Stimulated activated naive CD8-positive, alpha-beta T cell treated with anti-CD3 and anti-CD28 coated beads, Interleukin-15, Interleukin-2, amounts not matched to agents 100 ng/mL and 50 ng/mL, for 24 hours (primary cell): ENCODE data around the gene CDK2AP2.

Experiments
- H3K27ac Mint-ChIP-seq: one replicate; pipeline ENCODE4 v1.8.0; 2021; ENCODE audit warnings: mild to moderate bottlenecking, mixed read lengths
- H3K27me3 Mint-ChIP-seq: one replicate; pipeline ENCODE4 v1.8.0; 2021; ENCODE audit warnings: mixed read lengths
- H3K36me3 Mint-ChIP-seq: one replicate; pipeline ENCODE4 v1.8.0; 2021; ENCODE audit warnings: low read depth, mixed read lengths
- H3K4me1 Mint-ChIP-seq: one replicate; pipeline ENCODE4 v1.8.0; 2021; ENCODE audit warnings: low read depth, mixed read lengths
- H3K4me3 Mint-ChIP-seq: one replicate; pipeline ENCODE4 v1.8.0; 2021; ENCODE audit warnings: mild to moderate bottlenecking, mixed read lengths
- H3K9me3 Mint-ChIP-seq: one replicate; pipeline ENCODE4 v1.8.0; 2021; ENCODE audit warnings: mixed read lengths

Gene CDK2AP2

DNA sequence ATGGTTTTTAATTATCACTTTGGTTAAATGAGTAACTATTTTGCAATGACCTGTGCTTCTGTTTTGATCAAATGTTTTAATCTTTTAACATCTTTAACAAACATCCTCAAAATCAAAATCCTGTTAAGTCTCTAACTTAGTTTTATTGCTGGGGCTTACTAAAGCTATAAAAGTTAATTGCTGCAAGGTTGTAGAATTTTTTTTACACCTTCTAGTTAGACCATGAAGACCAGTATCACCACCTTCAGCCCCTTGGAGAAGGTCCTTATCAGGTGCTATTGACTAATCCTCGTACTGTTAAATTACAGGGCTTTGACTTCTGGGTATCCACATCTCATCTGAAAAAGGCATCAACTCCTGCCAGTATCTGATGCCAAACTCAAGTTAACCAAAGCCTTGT, 27.6 kb upstream of the CDK2AP2 start:
- Mint-ChIP-seq H3K9me3 (peaks cover 6% of the 10 kb centered on the region), H3K4me1 (no peaks in the 10 kb centered on the region), H3K27me3 (peaks cover 8% of the 10 kb centered on the region), H3K4me3 (no peak overlapping the region), H3K36me3 (no peaks in the 10 kb centered on the region), H3K27ac (no peak overlapping the region)

GRCh38 chr11:67534070-67534679, 26.2 kb upstream of the CDK2AP2 start:
- peaks cover 6% of the 10 kb centered on the region for H3K9me3 Mint-ChIP-seq
- peaks cover 8% of the 10 kb centered on the region for H3K27me3 Mint-ChIP-seq
- no peak overlapping the region for H3K27ac Mint-ChIP-seq
- H3K4me3 Mint-ChIP-seq, result no peak overlapping the region
- no peaks in the 10 kb centered on the region for H3K4me1 Mint-ChIP-seq
- no peaks in the 10 kb centered on the region for H3K36me3 Mint-ChIP-seq

DNA sequence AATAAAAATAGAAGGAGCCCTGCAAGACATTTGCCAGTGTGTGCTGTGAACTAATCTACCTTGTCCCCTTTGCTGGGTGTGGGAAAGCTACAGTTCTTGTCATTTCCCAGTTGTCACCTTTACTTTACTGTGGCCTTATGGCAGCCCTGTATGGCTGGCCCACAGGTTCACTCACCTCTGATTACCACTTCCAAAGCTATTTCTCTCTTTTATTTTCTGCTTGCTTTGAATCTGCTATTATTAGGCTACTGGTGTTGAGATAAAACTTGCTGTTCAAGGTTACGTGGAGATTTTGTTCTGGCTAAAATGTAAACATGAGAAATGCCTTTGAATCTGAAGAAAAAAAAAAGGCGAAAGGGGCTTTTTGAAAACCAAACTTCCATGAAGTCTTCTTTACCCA, 24.9 kb upstream of the CDK2AP2 start:
- H3K27ac Mint-ChIP-seq, result no peak overlapping the region
- H3K36me3 Mint-ChIP-seq, result no peaks in the 10 kb centered on the region
- H3K27me3 Mint-ChIP-seq, result peaks cover 8% of the 10 kb centered on the region
- peaks cover 6% of the 10 kb centered on the region for H3K9me3 Mint-ChIP-seq
- H3K4me1 Mint-ChIP-seq, result no peaks in the 10 kb centered on the region
- no peak overlapping the region for H3K4me3 Mint-ChIP-seq

- H3K9me3 Mint-ChIP-seq, result peaks cover 6% of the 10 kb centered on the region
- no peaks in the 10 kb centered on the region for H3K36me3 Mint-ChIP-seq
- H3K27ac Mint-ChIP-seq, result no peak overlapping the region
- peaks cover 9% of the 10 kb centered on the region for H3K27me3 Mint-ChIP-seq
- no peaks in the 10 kb centered on the region for H3K4me1 Mint-ChIP-seq
- H3K4me3 Mint-ChIP-seq, result no peak overlapping the region
Measured at GRCh38 chr11:67530282-67530592, 22.3 kb upstream of the CDK2AP2 start.

- no peaks in the 10 kb centered on the region for H3K36me3 Mint-ChIP-seq
- no peaks in the 10 kb centered on the region for H3K4me1 Mint-ChIP-seq
- peaks cover 5% of the 10 kb centered on the region for H3K27me3 Mint-ChIP-seq
Measured at GRCh38 chr11:67528376-67528775, 20.4 kb upstream of the CDK2AP2 start.

GRCh38 chr11:67525275-67525976, 17.5 kb upstream of the CDK2AP2 start:
- Mint-ChIP-seq H3K36me3 (no peaks in the 10 kb centered on the region), H3K4me3 (no peak overlapping the region), H3K9me3 (no peaks in the 10 kb centered on the region), H3K27ac (no peak overlapping the region), H3K27me3 (peaks cover 5% of the 10 kb centered on the region), H3K4me1 (no peaks in the 10 kb centered on the region)

More at GRCh38 chr11:67528376-67528775, 20.4 kb upstream of the CDK2AP2 start:
- H3K27ac Mint-ChIP-seq, result no peak overlapping the region
- H3K4me3 Mint-ChIP-seq, result no peak overlapping the region
- H3K9me3 Mint-ChIP-seq, result no peaks in the 10 kb centered on the region

DNA sequence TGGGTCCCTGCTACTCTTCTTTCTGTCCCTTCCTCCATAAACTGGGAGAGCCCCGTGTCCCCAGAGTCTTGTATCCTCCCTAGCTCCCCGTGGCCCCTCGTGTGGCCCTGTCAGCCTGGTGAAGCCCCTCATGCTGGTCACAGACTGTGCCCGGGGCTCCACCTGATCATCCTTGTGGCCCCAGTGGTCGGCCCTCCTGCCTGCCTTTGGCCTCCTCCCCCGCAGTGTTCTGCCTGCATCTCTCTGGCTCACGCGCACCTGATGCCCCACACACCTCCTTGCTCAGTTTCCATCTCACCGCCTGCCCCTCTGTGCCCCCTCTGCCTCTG, 16.5 kb upstream of the CDK2AP2 start:
- H3K4me1 Mint-ChIP-seq, result no peaks in the 10 kb centered on the region
- no peak overlapping the region for H3K27ac Mint-ChIP-seq
- no peak overlapping the region for H3K4me3 Mint-ChIP-seq
- H3K36me3 Mint-ChIP-seq, result no peaks in the 10 kb centered on the region
- H3K9me3 Mint-ChIP-seq, result no peaks in the 10 kb centered on the region
- peaks cover 5% of the 10 kb centered on the region for H3K27me3 Mint-ChIP-seq

DNA sequence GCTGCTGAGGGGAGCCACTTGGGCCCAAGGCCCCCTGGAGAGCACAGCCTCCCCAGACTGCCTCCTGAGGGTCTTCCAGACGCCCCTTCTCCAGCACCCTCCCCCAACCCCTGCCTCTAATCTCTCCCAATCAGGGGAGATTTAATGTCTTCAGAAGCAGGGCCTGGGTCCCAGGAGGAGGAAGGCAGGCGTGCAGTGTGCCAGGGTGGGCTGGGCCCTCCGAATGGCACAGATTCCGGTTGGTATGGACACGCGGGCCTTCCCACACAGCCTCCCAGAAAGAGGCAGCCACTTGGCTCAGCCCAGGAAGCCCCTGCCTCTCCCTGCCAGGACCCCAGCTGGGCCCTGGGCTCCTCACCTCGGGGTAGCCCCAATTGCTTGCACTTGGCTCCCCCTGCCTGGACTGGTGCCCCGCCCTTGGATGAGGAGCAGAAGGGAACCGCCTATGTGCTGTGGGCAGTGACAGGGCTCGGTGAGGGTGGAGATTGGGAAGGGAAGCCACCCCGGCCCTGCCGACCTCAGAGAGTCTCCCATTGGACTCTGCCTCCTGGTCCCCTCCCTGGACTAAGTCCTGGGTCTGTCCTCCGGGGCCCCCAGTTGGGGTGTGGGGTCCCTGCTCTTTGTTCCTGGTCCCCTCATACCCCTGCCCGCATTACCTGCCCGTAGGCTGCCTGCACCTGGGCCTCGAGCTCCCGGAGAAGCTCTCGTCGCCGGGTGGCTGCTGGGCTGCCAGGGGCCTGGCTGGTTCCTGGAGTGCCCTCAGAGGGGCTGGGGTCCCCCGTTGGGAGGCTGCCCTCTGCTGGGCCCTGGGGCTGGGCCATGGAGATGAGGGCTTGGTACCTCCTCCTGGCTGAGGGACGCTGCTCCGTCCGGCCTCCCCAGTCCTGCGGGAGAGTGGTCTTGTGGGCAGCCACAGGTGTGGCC, 15.9 kb upstream of the CDK2AP2 start:
- Mint-ChIP-seq H3K27ac (no peak overlapping the region), H3K27me3 (peaks cover 5% of the 10 kb centered on the region), H3K9me3 (no peaks in the 10 kb centered on the region), H3K4me1 (no peaks in the 10 kb centered on the region), H3K4me3 (no peak overlapping the region), H3K36me3 (no peaks in the 10 kb centered on the region)

DNA sequence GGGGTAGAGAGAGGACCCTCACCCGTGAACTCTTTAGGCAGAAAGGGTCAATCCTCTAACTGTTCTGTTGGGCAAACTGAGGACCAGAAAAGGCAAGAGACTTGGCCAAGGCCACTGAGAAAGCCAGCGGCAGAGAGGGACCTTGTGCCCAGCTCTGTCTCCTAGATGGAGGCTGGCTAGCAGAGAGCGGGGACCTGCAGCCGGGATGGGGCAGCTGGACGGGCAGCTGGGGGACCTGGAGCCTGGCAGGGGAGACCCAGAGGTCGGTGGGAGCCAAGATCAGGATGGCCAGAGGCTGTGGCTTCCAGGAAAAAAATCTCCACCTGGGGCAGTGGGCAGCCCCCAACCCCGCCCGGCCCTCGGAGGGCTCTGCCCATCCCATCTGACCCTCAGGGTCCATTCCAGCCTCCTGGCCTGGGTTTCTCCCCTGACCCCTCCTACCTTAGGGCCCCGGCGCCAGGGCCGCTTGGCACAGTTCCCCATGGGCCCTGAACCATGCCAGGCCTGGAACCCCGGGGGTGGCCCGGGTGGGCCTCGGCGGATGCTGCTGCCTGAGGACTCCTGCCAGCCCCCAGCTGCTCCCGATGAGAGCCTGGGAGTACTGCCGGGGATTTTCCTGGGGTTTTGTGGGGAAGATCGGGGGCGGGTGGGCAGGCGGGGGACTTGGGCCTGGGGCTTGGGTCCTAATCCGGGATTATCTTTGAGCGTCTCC, 15.0 kb upstream of the CDK2AP2 start, which contains the start of gene CABP2:
CABP2 (minus strand) TSS at position 603 of the 712 bp plus-strand sequence; CDS start at position 483, 120 bp downstream.
- H3K4me1 Mint-ChIP-seq, result no peaks in the 10 kb centered on the region
- H3K36me3 Mint-ChIP-seq, result no peaks in the 10 kb centered on the region
- H3K27ac Mint-ChIP-seq, result no peak within 1 kb of the TSS
- peaks cover 5% of the 10 kb centered on the region for H3K27me3 Mint-ChIP-seq
- no peaks in the 10 kb centered on the region for H3K9me3 Mint-ChIP-seq
- H3K4me3 Mint-ChIP-seq, result no peak within 1 kb of the TSS

DNA sequence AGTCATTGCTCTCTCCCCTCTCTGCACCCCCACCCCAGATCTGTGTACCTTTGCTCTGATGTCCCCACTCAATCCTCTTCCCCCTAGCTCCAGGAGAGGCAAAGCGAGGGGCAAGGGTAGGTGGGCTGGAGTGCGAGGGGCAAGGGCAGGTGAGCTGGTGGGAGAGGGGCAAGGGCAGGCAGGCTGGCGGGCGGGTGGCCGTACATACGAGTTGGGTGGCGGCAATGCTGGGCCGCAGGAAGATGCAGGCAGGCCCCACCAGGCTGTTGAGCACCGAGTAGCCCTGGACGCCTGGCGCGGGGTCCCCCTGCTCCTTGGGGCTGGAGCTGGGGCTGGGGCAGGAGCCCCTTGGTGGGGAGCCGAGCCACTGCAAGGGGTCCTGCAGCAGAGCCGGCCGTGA, 14.4 kb upstream of the CDK2AP2 start:
- Mint-ChIP-seq H3K36me3 (no peaks in the 10 kb centered on the region), H3K4me1 (no peaks in the 10 kb centered on the region), H3K27me3 (peaks cover 2% of the 10 kb centered on the region), H3K4me3 (no peak overlapping the region), H3K9me3 (no peaks in the 10 kb centered on the region), H3K27ac (no peak overlapping the region)

- Mint-ChIP-seq H3K36me3 (no peaks in the 10 kb centered on the region), H3K27ac (no peak overlapping the region), H3K4me1 (no peaks in the 10 kb centered on the region), H3K4me3 (no peak overlapping the region), H3K9me3 (no peaks in the 10 kb centered on the region), H3K27me3 (no peaks in the 10 kb centered on the region)
Measured at GRCh38 chr11:67521924-67522323, 14.0 kb upstream of the CDK2AP2 start.

GRCh38 chr11:67520856-67521824, 13.2 kb upstream of the CDK2AP2 start:
- Mint-ChIP-seq H3K36me3 (no peaks in the 10 kb centered on the region), H3K4me1 (no peaks in the 10 kb centered on the region), H3K9me3 (no peaks in the 10 kb centered on the region), H3K27ac (no peak overlapping the region), H3K4me3 (no peak overlapping the region), H3K27me3 (no peaks in the 10 kb centered on the region)

- H3K4me3 Mint-ChIP-seq, result no peak overlapping the region
- peaks cover under 1% of the 10 kb centered on the region for H3K27me3 Mint-ChIP-seq
- H3K9me3 Mint-ChIP-seq, result no peaks in the 10 kb centered on the region
- H3K27ac Mint-ChIP-seq, result no peak overlapping the region
- H3K36me3 Mint-ChIP-seq, result no peaks in the 10 kb centered on the region
- no peaks in the 10 kb centered on the region for H3K4me1 Mint-ChIP-seq
Measured at GRCh38 chr11:67519726-67520125, 11.8 kb upstream of the CDK2AP2 start.
